Measurements from ENCODE around the gene CTNNA2. TPM values are rescaled to one million over a fixed set of nuclear protein-coding genes. Genes with fewer than 3 reads are reported as not detected.
"Not testable (repeated sequence)": the region's sequence is repeated elsewhere in the genome, so short reads cannot be mapped to it uniquely, and the experiment has no call there.

Gene CTNNA2
- total RNA-seq, 1 donor from 2014 or later = not detected

- no peak overlapping the region for H3K27ac Mint-ChIP-seq
Observed at GRCh38 chr2:80028584-80028983, 515.7 kb downstream of the CTNNA2 start.

GRCh38 chr2:80030135-80030534, 517.3 kb downstream of the CTNNA2 start:
- Mint-ChIP-seq H3K4me1 (no peaks in the 10 kb centered on the region), H3K9me3 (peaks cover 7% of the 10 kb centered on the region), H3K36me3 (ENCODE audit: low read depth) (no peaks in the 10 kb centered on the region), H3K27me3 (no peaks in the 10 kb centered on the region), H3K27ac (no peak overlapping the region), H3K4me3 (no peak overlapping the region)
- DNase-seq = no peak
- intact Hi-C loops (cut with micrococcal nuclease) = no loop called here

More at GRCh38 chr2:80028584-80028983, 515.7 kb downstream of the CTNNA2 start:
- H3K4me1 Mint-ChIP-seq = no peaks in the 10 kb centered on the region
- no peak overlapping the region for H3K4me3 Mint-ChIP-seq
- H3K27me3 Mint-ChIP-seq = no peaks in the 10 kb centered on the region
- no peak for DNase-seq
- intact Hi-C loops (cut with micrococcal nuclease) = no loop called here
- H3K9me3 Mint-ChIP-seq = peaks cover 7% of the 10 kb centered on the region
- H3K36me3 Mint-ChIP-seq (ENCODE audit: low read depth) = no peaks in the 10 kb centered on the region

GRCh38 chr2:80032684-80033083, 519.8 kb downstream of the CTNNA2 start:
- H3K27me3 Mint-ChIP-seq; DNase-seq; H3K36me3 Mint-ChIP-seq (ENCODE audit: low read depth); H3K4me1 Mint-ChIP-seq; H3K9me3 Mint-ChIP-seq; H3K4me3 Mint-ChIP-seq; H3K27ac Mint-ChIP-seq; intact Hi-C loops (cut with micrococcal nuclease): not testable (repeated sequence)

- Mint-ChIP-seq H3K36me3 (ENCODE audit: low read depth) (no peaks in the 10 kb centered on the region), H3K9me3 (no peaks in the 10 kb centered on the region), H3K4me3 (no peak overlapping the region), H3K27me3 (no peaks in the 10 kb centered on the region), H3K4me1 (no peaks in the 10 kb centered on the region), H3K27ac (no peak overlapping the region)
- DNase-seq = no peak
- intact Hi-C loops (cut with micrococcal nuclease) = no loop called here
Observed at GRCh38 chr2:80035749-80036285, 523.0 kb downstream of the CTNNA2 start.

- H3K4me3 Mint-ChIP-seq = no peak overlapping the region
- intact Hi-C loops (cut with micrococcal nuclease) = no loop called here
- no peaks in the 10 kb centered on the region for H3K27me3 Mint-ChIP-seq
- no peaks in the 10 kb centered on the region for H3K4me1 Mint-ChIP-seq
- no peak overlapping the region for H3K27ac Mint-ChIP-seq
- no peaks in the 10 kb centered on the region for H3K36me3 Mint-ChIP-seq (ENCODE audit: low read depth)
- no peak for DNase-seq
- no peaks in the 10 kb centered on the region for H3K9me3 Mint-ChIP-seq
Observed at GRCh38 chr2:80037310-80037709, 524.5 kb downstream of the CTNNA2 start.

GRCh38 chr2:80040226-80040625, 527.4 kb downstream of the CTNNA2 start:
- no peak for DNase-seq
- H3K9me3 Mint-ChIP-seq = no peaks in the 10 kb centered on the region
- intact Hi-C loops (cut with micrococcal nuclease) = no loop called here
- no peaks in the 10 kb centered on the region for H3K27me3 Mint-ChIP-seq
- H3K36me3 Mint-ChIP-seq (ENCODE audit: low read depth) = no peaks in the 10 kb centered on the region
- no peak overlapping the region for H3K27ac Mint-ChIP-seq
- H3K4me1 Mint-ChIP-seq = no peaks in the 10 kb centered on the region
- no peak overlapping the region for H3K4me3 Mint-ChIP-seq

- H3K9me3 Mint-ChIP-seq = no peaks in the 10 kb centered on the region
- DNase-seq = no peak
- intact Hi-C loops (cut with micrococcal nuclease) = no loop called here
- no peak overlapping the region for H3K27ac Mint-ChIP-seq
- no peaks in the 10 kb centered on the region for H3K36me3 Mint-ChIP-seq (ENCODE audit: low read depth)
- no peaks in the 10 kb centered on the region for H3K4me1 Mint-ChIP-seq
- H3K27me3 Mint-ChIP-seq = no peaks in the 10 kb centered on the region
- no peak overlapping the region for H3K4me3 Mint-ChIP-seq
Observed at GRCh38 chr2:80042635-80043034, 529.8 kb downstream of the CTNNA2 start.

GRCh38 chr2:80048296-80048695, 535.4 kb downstream of the CTNNA2 start:
- Mint-ChIP-seq H3K36me3 (ENCODE audit: low read depth) (no peaks in the 10 kb centered on the region), H3K4me1 (no peaks in the 10 kb centered on the region), H3K27me3 (no peaks in the 10 kb centered on the region), H3K4me3 (no peak overlapping the region), H3K9me3 (no peaks in the 10 kb centered on the region), H3K27ac (no peak overlapping the region)
- no peak for DNase-seq
- intact Hi-C loops (cut with micrococcal nuclease) = no loop called here

GRCh38 chr2:80050246-80050645, 537.4 kb downstream of the CTNNA2 start:
- intact Hi-C loops (cut with micrococcal nuclease) = no loop called here
- no peaks in the 10 kb centered on the region for H3K9me3 Mint-ChIP-seq
- no peaks in the 10 kb centered on the region for H3K36me3 Mint-ChIP-seq (ENCODE audit: low read depth)
- no peaks in the 10 kb centered on the region for H3K27me3 Mint-ChIP-seq
- DNase-seq = no peak
- no peak overlapping the region for H3K4me3 Mint-ChIP-seq
- H3K4me1 Mint-ChIP-seq = no peaks in the 10 kb centered on the region
- no peak overlapping the region for H3K27ac Mint-ChIP-seq

- Mint-ChIP-seq H3K4me1 (no peaks in the 10 kb centered on the region), H3K9me3 (no peaks in the 10 kb centered on the region), H3K27ac (no peak overlapping the region), H3K4me3 (no peak overlapping the region), H3K27me3 (no peaks in the 10 kb centered on the region), H3K36me3 (ENCODE audit: low read depth) (no peaks in the 10 kb centered on the region)
- DNase-seq = no peak
- intact Hi-C loops (cut with micrococcal nuclease) = no loop called here
Observed at GRCh38 chr2:80053522-80054345, 540.9 kb downstream of the CTNNA2 start.

- Mint-ChIP-seq H3K27me3 (no peaks in the 10 kb centered on the region), H3K36me3 (ENCODE audit: low read depth) (no peaks in the 10 kb centered on the region), H3K4me3 (no peak overlapping the region), H3K9me3 (no peaks in the 10 kb centered on the region), H3K4me1 (no peaks in the 10 kb centered on the region), H3K27ac (no peak overlapping the region)
- intact Hi-C loops (cut with micrococcal nuclease) = no loop called here
- no peak for DNase-seq
Observed at GRCh38 chr2:80054346-80054675, 541.5 kb downstream of the CTNNA2 start.

- DNase-seq = no peak
- no peaks in the 10 kb centered on the region for H3K9me3 Mint-ChIP-seq
- no peaks in the 10 kb centered on the region for H3K36me3 Mint-ChIP-seq (ENCODE audit: low read depth)
- no peak overlapping the region for H3K4me3 Mint-ChIP-seq
- intact Hi-C loops (cut with micrococcal nuclease) = no loop called here
- no peaks in the 10 kb centered on the region for H3K4me1 Mint-ChIP-seq
- H3K27ac Mint-ChIP-seq = no peak overlapping the region
- H3K27me3 Mint-ChIP-seq = no peaks in the 10 kb centered on the region
Observed at GRCh38 chr2:80057956-80058355, 545.1 kb downstream of the CTNNA2 start.

GRCh38 chr2:80058562-80058961, 545.7 kb downstream of the CTNNA2 start:
- no peak for DNase-seq
- Mint-ChIP-seq H3K4me3 (no peak overlapping the region), H3K9me3 (no peaks in the 10 kb centered on the region), H3K4me1 (no peaks in the 10 kb centered on the region), H3K36me3 (ENCODE audit: low read depth) (no peaks in the 10 kb centered on the region), H3K27me3 (no peaks in the 10 kb centered on the region), H3K27ac (no peak overlapping the region)
- intact Hi-C loops (cut with micrococcal nuclease) = no loop called here

- no peak overlapping the region for H3K27ac Mint-ChIP-seq
- no peaks in the 10 kb centered on the region for H3K9me3 Mint-ChIP-seq
- no peaks in the 10 kb centered on the region for H3K27me3 Mint-ChIP-seq
- H3K4me3 Mint-ChIP-seq = no peak overlapping the region
- no peaks in the 10 kb centered on the region for H3K36me3 Mint-ChIP-seq (ENCODE audit: low read depth)
- DNase-seq = no peak
- H3K4me1 Mint-ChIP-seq = no peaks in the 10 kb centered on the region
- intact Hi-C loops (cut with micrococcal nuclease) = no loop called here
Observed at GRCh38 chr2:80059447-80059846, 546.6 kb downstream of the CTNNA2 start.

- Mint-ChIP-seq H3K9me3 (no peaks in the 10 kb centered on the region), H3K4me1 (no peaks in the 10 kb centered on the region), H3K27me3 (no peaks in the 10 kb centered on the region), H3K36me3 (ENCODE audit: low read depth) (no peaks in the 10 kb centered on the region), H3K27ac (no peak overlapping the region), H3K4me3 (no peak overlapping the region)
- DNase-seq = no peak
- intact Hi-C loops (cut with micrococcal nuclease) = no loop called here
Observed at GRCh38 chr2:80061881-80062280, 549.0 kb downstream of the CTNNA2 start.

Measured in activated CD4-positive, alpha-beta T cell treated with anti-CD3 and anti-CD28 coated beads, Interleukin-2, amount 10 ng/mL, durations not matched to agents 24 days and 14 days (primary cell).